Measurements from ENCODE around the gene OCEL1.

DNA sequence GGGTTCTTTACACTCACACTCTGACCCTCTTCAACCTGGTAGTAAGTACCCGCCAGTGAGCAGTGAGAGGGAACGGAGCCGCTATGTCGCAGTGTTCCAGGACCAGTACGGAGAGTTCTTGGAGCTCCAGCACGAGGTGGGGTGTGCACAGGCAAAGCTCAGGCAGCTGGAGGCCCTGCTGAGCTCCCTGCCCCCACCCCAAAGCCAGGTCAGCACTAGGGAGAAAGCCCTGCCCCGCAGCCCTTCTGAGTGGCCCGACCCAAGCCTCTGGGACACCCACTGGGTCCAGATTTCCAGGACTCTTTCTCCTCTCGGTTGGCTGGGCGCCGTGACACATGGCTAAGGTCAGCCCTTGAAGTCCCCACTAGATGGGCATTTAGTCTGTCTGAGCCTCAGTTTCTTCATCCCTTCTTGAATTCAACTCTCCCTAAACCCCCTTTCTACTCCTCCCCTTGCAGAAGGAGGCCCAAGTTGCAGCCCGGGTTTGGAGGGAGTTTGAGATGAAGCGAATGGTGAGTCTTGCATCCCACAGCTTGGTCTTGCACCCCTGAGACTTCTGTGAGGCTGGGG, 1.9 kb downstream of the OCEL1 start:
- TF ChIP-seq GABPA (IDR thresholded peaks at IDR 0.05; ENCODE audit: low read depth, low read length) (no peak), GABPA (CRISPR knock-in tag; IDR thresholded peaks at IDR 0.05; ENCODE audit: low read depth) (no peak), ATF2 (CRISPR knock-in tag; IDR thresholded peaks at IDR 0.05) (no peak)

Data from HepG2 (cell line).